Erythroblast (primary cell): Measurements from ENCODE around the gene CACNA1C.

Experiments
- GATA1 ChIP-seq: IDR thresholded peaks from 2 replicates; pipeline ENCODE4 v1.6.1; 2011; ENCODE audit warnings: low read depth, mild to moderate bottlenecking, control low read depth, low read length, moderate library complexity
- POLR2A ChIP-seq: IDR thresholded peaks from 2 replicates; pipeline ENCODE4 v1.6.1; 2011; ENCODE audit warnings: mild to moderate bottlenecking, low read length

DNA sequence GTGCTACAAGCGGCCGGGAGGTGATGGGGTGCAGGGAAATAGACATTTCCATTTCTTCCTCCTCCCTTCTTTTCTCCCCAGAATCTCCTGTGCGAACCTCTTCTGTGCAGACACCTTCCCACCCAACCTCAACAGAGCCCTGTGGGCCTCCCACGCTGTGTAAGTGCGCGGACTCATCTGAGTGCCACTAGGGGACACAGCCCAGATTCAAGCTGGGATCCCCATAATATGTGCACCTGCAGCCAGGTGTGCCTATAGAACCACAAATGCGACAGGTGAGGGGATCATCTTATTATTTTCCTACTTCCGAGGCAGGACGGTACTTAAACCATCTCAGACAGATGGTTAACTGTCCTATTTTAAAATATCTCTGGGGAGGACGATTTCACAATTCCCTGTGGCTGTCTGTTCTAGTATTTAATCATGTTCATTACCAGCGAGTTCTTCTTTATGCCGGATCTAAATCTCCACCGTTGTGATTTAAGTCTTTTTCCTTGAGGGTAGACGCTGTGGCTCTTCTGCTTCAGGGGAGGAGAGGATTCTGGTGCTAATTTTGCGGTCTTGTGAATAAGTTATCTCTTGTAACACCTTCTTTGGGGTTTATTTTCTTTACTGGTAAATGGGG lies 17.2 kb upstream of the CACNA1C start:
- no peak for TF ChIP-seq POLR2A
- TF ChIP-seq GATA1, result no peak
